Measurements from ENCODE around the gene C14orf93. TPM values are rescaled to one million over a fixed set of nuclear protein-coding genes. Genes with fewer than 3 reads are reported as not detected.

C14orf93 gene
- total and polyA plus RNA-seq, 2 experiments from 2014 or later = 6.7 to 26.3 TPM

DNA sequence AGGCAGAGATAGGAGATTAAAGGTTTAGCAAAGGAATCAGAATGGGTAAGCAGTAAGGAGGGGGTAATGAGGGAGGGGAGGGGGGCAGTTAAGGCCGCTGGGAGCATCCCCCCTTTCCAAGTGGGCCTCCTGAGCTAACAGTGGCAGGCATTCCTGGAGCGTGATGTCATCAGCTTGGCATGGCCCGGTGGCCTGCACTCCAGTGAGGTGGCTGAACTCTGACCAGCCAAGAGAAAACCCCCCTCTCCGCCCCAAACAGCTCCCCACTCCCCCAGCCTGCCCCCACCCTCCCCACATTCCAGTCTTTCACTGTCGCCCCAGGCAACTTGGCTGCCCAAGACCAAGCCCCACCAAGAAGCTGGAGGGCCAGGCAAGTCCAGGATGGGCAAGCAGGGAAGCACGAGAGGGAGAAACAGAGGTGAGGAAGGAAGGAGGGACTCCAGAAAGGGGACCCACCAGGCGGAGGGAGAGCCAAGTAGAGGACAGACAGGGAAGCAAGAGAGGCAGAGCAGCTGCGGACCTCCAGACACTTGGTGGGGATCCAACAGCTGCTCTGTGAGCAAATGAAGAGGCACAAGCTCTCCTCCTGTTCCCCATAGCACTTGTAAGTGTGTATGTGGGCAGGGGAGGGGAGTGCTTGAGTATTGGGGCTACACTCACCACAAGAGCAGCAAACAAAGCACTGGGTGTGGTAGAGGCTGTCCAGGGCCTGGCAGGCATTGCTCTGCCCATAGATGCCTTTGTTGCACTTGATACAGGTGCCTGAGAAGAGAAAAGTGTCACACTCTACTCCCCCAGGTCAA lies 32.1 kb downstream of the C14orf93 start:
- Histone ChIP-seq H3K27ac (peak overlapping the region; percentile 99), H3K4me1 (ENCODE audit: low read depth) (peaks cover 40% of the 10 kb centered on the region), H3K9me3 (ENCODE audit: low read depth) (no peaks in the 10 kb centered on the region), H3K36me3 (peaks cover 15% of the 10 kb centered on the region), H3K4me3 (no peak overlapping the region), H3K27me3 (no peaks in the 10 kb centered on the region)
- TF ChIP-seq, protein P1, sequence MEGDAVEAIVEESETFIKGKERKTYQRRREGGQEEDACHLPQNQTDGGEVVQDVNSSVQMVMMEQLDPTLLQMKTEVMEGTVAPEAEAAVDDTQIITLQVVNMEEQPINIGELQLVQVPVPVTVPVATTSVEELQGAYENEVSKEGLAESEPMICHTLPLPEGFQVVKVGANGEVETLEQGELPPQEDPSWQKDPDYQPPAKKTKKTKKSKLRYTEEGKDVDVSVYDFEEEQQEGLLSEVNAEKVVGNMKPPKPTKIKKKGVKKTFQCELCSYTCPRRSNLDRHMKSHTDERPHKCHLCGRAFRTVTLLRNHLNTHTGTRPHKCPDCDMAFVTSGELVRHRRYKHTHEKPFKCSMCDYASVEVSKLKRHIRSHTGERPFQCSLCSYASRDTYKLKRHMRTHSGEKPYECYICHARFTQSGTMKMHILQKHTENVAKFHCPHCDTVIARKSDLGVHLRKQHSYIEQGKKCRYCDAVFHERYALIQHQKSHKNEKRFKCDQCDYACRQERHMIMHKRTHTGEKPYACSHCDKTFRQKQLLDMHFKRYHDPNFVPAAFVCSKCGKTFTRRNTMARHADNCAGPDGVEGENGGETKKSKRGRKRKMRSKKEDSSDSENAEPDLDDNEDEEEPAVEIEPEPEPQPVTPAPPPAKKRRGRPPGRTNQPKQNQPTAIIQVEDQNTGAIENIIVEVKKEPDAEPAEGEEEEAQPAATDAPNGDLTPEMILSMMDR (IDR thresholded peaks at IDR 0.05; ENCODE audit: low read depth, low read length) = no peak
- DNase-seq (ENCODE audit: low read depth in 1 of 2, low spot score in 1 of 2) = peak; percentile 87 to 89

DNA sequence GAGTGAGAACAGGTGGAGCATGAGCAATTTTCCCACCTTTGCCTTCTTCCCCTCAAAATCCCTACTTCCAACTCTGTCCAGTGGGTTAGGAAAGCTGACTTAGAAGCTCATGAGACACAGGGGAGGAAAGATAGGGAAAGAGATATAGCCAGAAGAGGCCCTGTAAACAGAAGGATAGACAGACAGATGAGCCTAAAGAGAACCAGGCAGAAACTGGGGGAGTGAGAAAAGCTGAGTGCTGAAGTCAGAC lies 32.6 kb downstream of the C14orf93 start:
- H3K36me3 ChIP-seq = peaks cover 15% of the 10 kb centered on the region
- H3K4me3 ChIP-seq = no peak overlapping the region
- TF ChIP-seq, protein P1 (IDR thresholded peaks at IDR 0.05; ENCODE audit: low read depth, low read length) = no peak
- H3K27me3 ChIP-seq = no peaks in the 10 kb centered on the region
- H3K9me3 ChIP-seq (ENCODE audit: low read depth) = no peaks in the 10 kb centered on the region
- H3K4me1 ChIP-seq (ENCODE audit: low read depth) = peaks cover 40% of the 10 kb centered on the region
- no peak for DNase-seq (ENCODE audit: low read depth in 1 of 2, low spot score in 1 of 2)
- peak overlapping the region; percentile 99 for H3K27ac ChIP-seq

DNA sequence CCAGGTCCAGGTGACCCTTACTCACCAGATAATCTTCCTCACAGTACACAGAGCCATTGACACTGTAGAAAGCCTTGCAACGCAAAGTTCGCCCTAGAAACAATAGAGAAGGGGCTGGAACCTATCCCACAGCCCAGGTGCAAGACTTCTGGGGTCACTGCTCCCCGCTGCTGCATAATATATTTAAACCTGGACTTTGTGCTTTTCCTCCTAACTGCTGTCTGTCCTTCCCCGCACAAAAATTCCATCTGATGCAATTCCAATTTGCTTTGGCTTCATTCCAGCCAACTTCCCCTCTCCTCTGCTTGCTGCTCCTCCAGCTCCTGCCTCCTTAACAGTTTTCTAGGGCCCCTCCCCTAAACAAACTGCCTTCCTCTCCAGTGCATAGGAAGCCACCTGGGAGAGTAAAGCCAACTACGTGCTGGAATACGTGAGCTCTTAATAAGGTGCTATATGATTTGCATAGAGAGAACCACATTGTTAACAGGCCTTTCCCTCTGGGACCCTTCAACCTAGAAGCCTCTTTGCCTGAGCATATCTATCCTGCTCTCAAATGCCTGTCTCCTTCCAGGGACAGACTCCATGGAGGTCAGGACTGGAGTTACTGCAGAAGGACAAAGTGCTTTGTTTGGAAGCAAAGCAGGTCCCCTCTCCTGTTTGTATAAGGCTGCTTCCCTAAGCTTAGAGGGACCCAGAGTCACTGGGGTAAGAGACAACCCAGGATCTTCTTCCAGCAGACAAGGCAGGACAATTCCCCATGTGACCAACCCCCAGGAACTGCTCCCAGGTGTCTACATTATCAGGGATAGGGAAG lies 33.1 kb downstream of the C14orf93 start:
- H3K4me1 ChIP-seq (ENCODE audit: low read depth) = peaks cover 40% of the 10 kb centered on the region
- peak overlapping the region; percentile 99 for H3K27ac ChIP-seq
- H3K27me3 ChIP-seq = no peaks in the 10 kb centered on the region
- H3K4me3 ChIP-seq = no peak overlapping the region
- DNase-seq (ENCODE audit: low read depth in 1 of 2, low spot score in 1 of 2) = peak; percentile 36 to 76
- TF ChIP-seq, protein P1 (IDR thresholded peaks at IDR 0.05; ENCODE audit: low read depth, low read length) = no peak
- no peaks in the 10 kb centered on the region for H3K9me3 ChIP-seq (ENCODE audit: low read depth)
- peaks cover 15% of the 10 kb centered on the region for H3K36me3 ChIP-seq

DNA sequence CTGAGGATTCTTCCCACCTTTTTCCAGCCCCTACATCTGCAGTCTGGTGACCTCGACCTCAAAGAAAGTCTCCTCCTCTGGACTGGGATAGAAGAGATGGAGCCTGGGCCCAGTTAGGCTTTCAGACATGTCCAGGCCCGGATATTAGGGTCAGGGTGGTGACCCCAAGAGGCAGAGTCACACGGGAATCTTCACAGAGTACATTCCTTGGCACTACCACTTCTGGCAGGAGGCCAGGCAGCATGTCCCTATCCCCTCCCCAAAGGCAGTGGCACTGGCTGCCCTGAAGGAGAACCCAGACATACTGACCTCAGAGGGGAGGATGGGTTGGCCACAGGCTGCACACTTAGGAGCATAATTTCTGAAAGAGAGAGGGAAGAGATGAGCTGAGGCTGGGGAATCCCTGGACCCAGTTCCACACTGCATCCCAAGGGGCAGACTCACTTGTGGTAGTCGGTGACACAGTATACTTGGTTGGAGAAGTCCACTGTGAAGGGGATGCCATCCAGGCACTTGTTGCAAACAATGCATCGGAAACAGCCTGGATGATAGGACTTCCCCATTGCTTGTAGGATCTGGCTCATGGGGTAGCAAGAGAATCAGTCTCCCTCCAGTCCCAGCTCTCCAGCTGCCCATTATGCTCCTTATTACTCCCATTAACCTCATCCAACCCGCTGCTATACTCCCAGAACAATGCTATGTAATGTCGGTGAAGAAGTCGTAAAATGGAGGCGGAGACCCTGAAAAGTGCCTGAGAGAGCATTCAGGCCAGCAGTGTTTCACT lies 35.2 kb downstream of the C14orf93 start:
- H3K9me3 ChIP-seq (ENCODE audit: low read depth) = no peaks in the 10 kb centered on the region
- H3K27ac ChIP-seq = no peak overlapping the region
- H3K4me1 ChIP-seq (ENCODE audit: low read depth) = peaks cover 33% of the 10 kb centered on the region
- H3K36me3 ChIP-seq = peaks cover 15% of the 10 kb centered on the region
- DNase-seq (ENCODE audit: low read depth in 1 of 2, low spot score in 1 of 2) = no peak
- H3K4me3 ChIP-seq = no peak overlapping the region
- no peaks in the 10 kb centered on the region for H3K27me3 ChIP-seq
- TF ChIP-seq, protein P1 (IDR thresholded peaks at IDR 0.05; ENCODE audit: low read depth, low read length) = no peak

DNA sequence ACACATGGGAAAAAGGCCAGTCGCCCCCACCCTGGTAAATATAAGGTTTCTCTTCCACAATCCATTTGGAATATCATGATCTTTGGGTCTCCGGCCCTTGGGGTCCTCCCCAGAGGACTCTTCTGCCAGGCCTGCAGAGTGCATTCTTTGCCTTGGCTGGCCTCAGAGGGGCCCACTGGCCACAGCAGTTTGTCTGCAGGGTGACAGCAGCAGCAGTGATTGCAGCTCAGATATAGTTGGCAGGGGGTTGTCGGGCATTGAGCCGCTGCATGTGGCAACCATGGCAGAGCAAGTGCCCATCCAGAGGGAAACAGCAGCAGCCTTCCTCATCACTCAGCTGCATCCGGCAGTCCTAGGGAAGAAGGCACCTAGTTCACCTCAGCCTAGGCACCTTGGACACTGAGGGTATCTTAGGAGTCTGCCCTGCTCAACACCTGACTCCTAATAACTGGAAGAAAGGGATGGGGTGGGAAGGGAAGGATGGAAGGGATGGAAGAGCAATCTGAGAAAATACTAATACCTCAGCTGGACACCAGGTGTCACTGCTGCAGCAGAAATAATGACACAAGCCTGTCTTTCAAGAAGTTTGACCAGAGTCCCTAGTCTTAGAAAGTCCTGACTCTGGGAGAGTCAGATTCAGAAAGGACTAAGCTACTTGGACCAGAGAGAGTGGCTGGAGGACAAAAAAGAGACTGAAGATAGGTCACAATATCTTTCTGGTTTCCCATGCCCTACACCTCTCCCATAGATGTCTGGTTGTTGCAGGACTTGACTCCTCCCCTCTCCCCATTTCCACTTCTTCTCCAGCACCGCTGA lies 36.5 kb downstream of the C14orf93 start:
- TF ChIP-seq, protein P1 (IDR thresholded peaks at IDR 0.05; ENCODE audit: low read depth, low read length) = peak; percentile 58
- peak; percentile 64 to 77 for DNase-seq (ENCODE audit: low read depth in 1 of 2, low spot score in 1 of 2)
- Histone ChIP-seq H3K9me3 (ENCODE audit: low read depth) (no peaks in the 10 kb centered on the region), H3K36me3 (peaks cover 15% of the 10 kb centered on the region), H3K4me3 (no peak overlapping the region), H3K27me3 (no peaks in the 10 kb centered on the region), H3K27ac (no peak overlapping the region), H3K4me1 (ENCODE audit: low read depth) (peaks cover 21% of the 10 kb centered on the region)
